MM.1S (cell line): ENCODE measurements around the gene ULK1.

Experiments used
- DNase-seq: peaks from one replicate; pipeline ENCODE4 v3.0.0-alpha.2; 2015
- H2AFZ ChIP-seq: fragments of 300-600 bp; sonication (generic); 2 replicates; pipeline ENCODE4 v1.6.0; 2016; ENCODE audit warnings: antibody characterized with exemption, low read length
- H3F3A ChIP-seq: fragments of 300-600 bp; sonication (generic); 2 replicates; pipeline ENCODE4 v1.6.1; 2016; ENCODE audit warnings: mild to moderate bottlenecking, antibody characterized with exemption, low read length, moderate library complexity, mixed read lengths; ENCODE audit not compliant: insufficient read depth
- H3K27ac ChIP-seq: fragments of 300-600 bp; sonication (generic); 2 replicates; pipeline ENCODE4 v1.5.1; 2016; ENCODE audit warnings: mild to moderate bottlenecking, low read length
- H3K27me3 ChIP-seq: fragments of 300-600 bp; sonication (generic); replicated peaks from 2 replicates; pipeline ENCODE4 v1.6.0; 2016; ENCODE audit warnings: low read length; ENCODE audit not compliant: insufficient read depth
- H3K36me3 ChIP-seq: fragments of 300-600 bp; sonication (generic); replicated peaks from 2 replicates; pipeline ENCODE4 v1.6.1; 2016; ENCODE audit warnings: mild to moderate bottlenecking, low read length, mixed read lengths; ENCODE audit not compliant: insufficient read depth
- H3K4me1 ChIP-seq: fragments of 300-600 bp; sonication (generic); 2 replicates; pipeline ENCODE4 v1.6.1; 2016; ENCODE audit warnings: low read length, mixed read lengths
- H3K4me2 ChIP-seq: fragments of 300-600 bp; sonication (generic); 2 replicates; pipeline ENCODE4 v1.6.0; 2016; ENCODE audit warnings: low read depth, low read length
- H3K4me3 ChIP-seq: fragments of 300-600 bp; sonication (generic); 2 replicates; pipeline ENCODE4 v1.5.1; 2016; ENCODE audit warnings: low read length, mixed read lengths
- H3K79me2 ChIP-seq: fragments of 300-600 bp; sonication (generic); 2 replicates; pipeline ENCODE4 v1.6.1; 2016; ENCODE audit warnings: mixed run types, low read length, mixed read lengths
- H3K9ac ChIP-seq: fragments of 300-600 bp; sonication (generic); 2 replicates; pipeline ENCODE4 v1.6.1; 2016; ENCODE audit warnings: low read length, mixed read lengths
- H3K9me2 ChIP-seq: fragments of 300-600 bp; sonication (generic); replicated peaks from 2 replicates; pipeline ENCODE4 v1.6.1; 2016; ENCODE audit warnings: mild to moderate bottlenecking, low read length, mixed read lengths; ENCODE audit not compliant: insufficient read depth
- H3K9me3 ChIP-seq: fragments of 300-600 bp; sonication (generic); replicated peaks from 2 replicates; pipeline ENCODE4 v1.6.1; 2016; ENCODE audit warnings: mild to moderate bottlenecking, low read length, mixed read lengths; ENCODE audit not compliant: insufficient read depth
- H4K20me1 ChIP-seq: fragments of 300-600 bp; sonication (generic); 2 replicates; pipeline ENCODE4 v1.6.1; 2016; ENCODE audit warnings: mild to moderate bottlenecking, low read length, moderate library complexity, mixed read lengths; ENCODE audit not compliant: insufficient read depth
- CTCF ChIP-seq: fragments of 300-600 bp; sonication (generic); IDR thresholded peaks from 2 replicates; pipeline ENCODE4 v1.5.1; 2016; ENCODE audit warnings: antibody characterized with exemption, low read length, mixed read lengths
- EZH2 ChIP-seq: fragments of 300-600 bp; sonication (generic); optimal IDR thresholded peaks from 2 replicates; pipeline ENCODE3; 2017; ENCODE audit warnings: low read depth, mild to moderate bottlenecking, antibody characterized with exemption, low read length, mixed read lengths
- EZH2phosphoT487 ChIP-seq: fragments of 300-600 bp; sonication (generic); IDR thresholded peaks from 2 replicates; pipeline ENCODE4 v1.6.1; 2018; ENCODE audit warnings: antibody characterized with exemption, low read length

The ULK1 gene

GRCh38 chr12:131940141-131940547 lies 45.7 kb downstream of the ULK1 start:
- Histone ChIP-seq H3K79me2 (no peaks in the 10 kb centered on the region), H3K4me2 (no peak overlapping the region), H2AFZ (no peak overlapping the region), H4K20me1 (no peaks in the 10 kb centered on the region), H3K4me3 (no peak overlapping the region), H3K27ac (no peak overlapping the region), H3K9me3 (no peaks in the 10 kb centered on the region), H3F3A (no peaks in the 10 kb centered on the region), H3K27me3 (no peaks in the 10 kb centered on the region), H3K36me3 (no peaks in the 10 kb centered on the region), H3K9ac (no peak overlapping the region), H3K4me1 (no peaks in the 10 kb centered on the region), H3K9me2 (no peaks in the 10 kb centered on the region)
- DNase-seq: no peak
- TF ChIP-seq EZH2: no peak
- no peak for TF ChIP-seq CTCF
- no peak for TF ChIP-seq EZH2phosphoT487

- no peak overlapping the region for H3K9ac ChIP-seq
- TF ChIP-seq EZH2phosphoT487 (no peak), CTCF (no peak), EZH2 (no peak)
- no peaks in the 10 kb centered on the region for H3K9me3 ChIP-seq
- no peaks in the 10 kb centered on the region for H3K9me2 ChIP-seq
- H3K4me2 ChIP-seq: no peak overlapping the region
- no peaks in the 10 kb centered on the region for H4K20me1 ChIP-seq
- no peaks in the 10 kb centered on the region for H3F3A ChIP-seq
- no peaks in the 10 kb centered on the region for H3K79me2 ChIP-seq
- H3K27me3 ChIP-seq: no peaks in the 10 kb centered on the region
- no peaks in the 10 kb centered on the region for H3K4me1 ChIP-seq
- H3K4me3 ChIP-seq: no peak overlapping the region
- no peaks in the 10 kb centered on the region for H3K36me3 ChIP-seq
- DNase-seq: no peak
- no peak overlapping the region for H3K27ac ChIP-seq
- no peak overlapping the region for H2AFZ ChIP-seq
Observed at GRCh38 chr12:131941116-131941986, 46.9 kb downstream of the ULK1 start.

- Histone ChIP-seq H4K20me1 (no peaks in the 10 kb centered on the region), H3K27me3 (no peaks in the 10 kb centered on the region), H2AFZ (no peak overlapping the region), H3K4me3 (no peak overlapping the region), H3K9me3 (no peaks in the 10 kb centered on the region), H3K36me3 (no peaks in the 10 kb centered on the region), H3K9me2 (no peaks in the 10 kb centered on the region), H3K27ac (no peak overlapping the region), H3K4me2 (no peak overlapping the region), H3K9ac (no peak overlapping the region), H3K79me2 (no peaks in the 10 kb centered on the region), H3K4me1 (no peaks in the 10 kb centered on the region), H3F3A (no peaks in the 10 kb centered on the region)
- TF ChIP-seq EZH2 (no peak), CTCF (no peak), EZH2phosphoT487 (no peak)
- no peak for DNase-seq
Observed at GRCh38 chr12:131941987-131942341, 47.5 kb downstream of the ULK1 start.
